ENCODE data around the gene TNFRSF19. TPM values are rescaled to one million over a fixed set of nuclear protein-coding genes. Genes with fewer than 3 reads are reported as not detected.

Gene TNFRSF19
- total RNA-seq, 4 donors from 2014 or later: 0.51 to 1.5 (median 1.0) TPM

DNA sequence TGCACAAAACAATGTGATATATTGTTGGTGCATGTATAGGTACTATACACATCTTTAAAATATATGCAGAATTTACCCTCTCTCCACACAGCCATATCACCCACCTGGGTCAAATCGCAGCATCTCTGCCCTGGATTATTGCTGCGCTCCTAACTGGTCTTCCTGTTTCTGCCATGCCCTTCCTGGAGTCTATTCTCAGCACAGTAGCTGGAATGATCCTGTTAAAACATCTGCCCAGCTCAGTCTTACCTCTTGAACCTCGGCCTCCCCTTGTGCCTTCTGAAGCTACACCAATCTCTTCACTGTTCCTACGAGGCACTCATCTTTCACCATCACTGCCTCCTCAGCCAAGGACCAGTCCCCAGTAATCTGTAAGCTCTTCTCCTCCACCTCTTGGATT is 25.5 kb upstream of the TNFRSF19 start:
- Histone ChIP-seq H3K4me3 (no peak overlapping the region), H3K4me1 (peaks cover 4 to 9% of the 10 kb centered on the region in 2 donors), H3K9me3 (no peaks in the 10 kb centered on the region), H3K27me3 (no peaks in the 10 kb centered on the region), H3K27ac (no peak overlapping the region), H3K36me3 (no peaks in the 10 kb centered on the region)
- ATAC-seq (no peak), DNase-seq (no peak)
- TF ChIP-seq, protein P1, sequence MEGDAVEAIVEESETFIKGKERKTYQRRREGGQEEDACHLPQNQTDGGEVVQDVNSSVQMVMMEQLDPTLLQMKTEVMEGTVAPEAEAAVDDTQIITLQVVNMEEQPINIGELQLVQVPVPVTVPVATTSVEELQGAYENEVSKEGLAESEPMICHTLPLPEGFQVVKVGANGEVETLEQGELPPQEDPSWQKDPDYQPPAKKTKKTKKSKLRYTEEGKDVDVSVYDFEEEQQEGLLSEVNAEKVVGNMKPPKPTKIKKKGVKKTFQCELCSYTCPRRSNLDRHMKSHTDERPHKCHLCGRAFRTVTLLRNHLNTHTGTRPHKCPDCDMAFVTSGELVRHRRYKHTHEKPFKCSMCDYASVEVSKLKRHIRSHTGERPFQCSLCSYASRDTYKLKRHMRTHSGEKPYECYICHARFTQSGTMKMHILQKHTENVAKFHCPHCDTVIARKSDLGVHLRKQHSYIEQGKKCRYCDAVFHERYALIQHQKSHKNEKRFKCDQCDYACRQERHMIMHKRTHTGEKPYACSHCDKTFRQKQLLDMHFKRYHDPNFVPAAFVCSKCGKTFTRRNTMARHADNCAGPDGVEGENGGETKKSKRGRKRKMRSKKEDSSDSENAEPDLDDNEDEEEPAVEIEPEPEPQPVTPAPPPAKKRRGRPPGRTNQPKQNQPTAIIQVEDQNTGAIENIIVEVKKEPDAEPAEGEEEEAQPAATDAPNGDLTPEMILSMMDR (IDR thresholded peaks at IDR 0.05 in 4 of 5, conservative IDR thresholded peaks at IDR 0.05 in 1 of 5): no peak
- no peak for TF ChIP-seq POLR2A (IDR thresholded peaks at IDR 0.05)
- in situ Hi-C loops (cut with MboI; ENCODE audit: low sequenced_read_pairs in 4 of 4): no loop called here
- intact Hi-C loops (cut with DNase I; ENCODE audit: low total_unique reads): no loop called here

GRCh38 chr13:23547000-23547590 is 23.1 kb upstream of the TNFRSF19 start:
- TF ChIP-seq POLR2A (IDR thresholded peaks at IDR 0.05): no peak
- TF ChIP-seq, protein P1 (IDR thresholded peaks at IDR 0.05 in 4 of 5, conservative IDR thresholded peaks at IDR 0.05 in 1 of 5): no peak
- intact Hi-C loops (cut with DNase I; ENCODE audit: low total_unique reads): no loop called here

DNA sequence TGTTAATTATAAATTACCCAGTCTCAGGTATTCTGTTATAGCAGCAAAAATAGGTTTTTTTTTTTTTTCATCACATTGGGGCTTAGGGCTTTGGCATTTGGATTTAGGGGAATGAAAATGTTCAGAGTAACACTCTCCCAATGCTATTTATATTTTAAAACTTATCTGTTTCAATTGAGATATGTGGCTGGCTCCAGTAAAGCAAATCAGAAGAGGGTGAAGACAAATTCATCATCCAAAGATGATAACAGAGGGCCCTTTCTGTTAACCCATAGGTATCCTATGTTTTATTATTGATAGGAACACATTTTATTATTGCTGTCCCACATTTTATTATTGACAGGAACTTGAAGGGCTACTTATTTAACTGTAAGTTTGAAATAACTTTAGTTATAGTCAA is 20.5 kb upstream of the TNFRSF19 start:
- TF ChIP-seq POLR2A (IDR thresholded peaks at IDR 0.05): no peak
- TF ChIP-seq, protein P1 (IDR thresholded peaks at IDR 0.05 in 4 of 5, conservative IDR thresholded peaks at IDR 0.05 in 1 of 5): no peak
- H3K27me3 ChIP-seq: no peaks in the 10 kb centered on the region
- H3K36me3 ChIP-seq: no peaks in the 10 kb centered on the region
- no peaks in the 10 kb centered on the region for H3K9me3 ChIP-seq
- peaks cover 4 to 9% of the 10 kb centered on the region in 2 donors for H3K4me1 ChIP-seq
- no peak overlapping the region for H3K27ac ChIP-seq
- ATAC-seq (no peak), DNase-seq (no peak)
- intact Hi-C loops (cut with DNase I; ENCODE audit: low total_unique reads) (no loop called here), in situ Hi-C loops (cut with MboI; ENCODE audit: low sequenced_read_pairs in 4 of 4) (no loop called here)
- H3K4me3 ChIP-seq: no peak overlapping the region

More at GRCh38 chr13:23547000-23547590, 23.1 kb upstream of the TNFRSF19 start:
- peak in 1 of 2 donors; percentile 45 for DNase-seq
- Histone ChIP-seq H3K27me3 (no peaks in the 10 kb centered on the region), H3K9me3 (no peaks in the 10 kb centered on the region), H3K4me3 (peak overlapping the region; percentile 54 to 67 (median 60)), H3K36me3 (no peaks in the 10 kb centered on the region), H3K4me1 (peaks cover 4 to 9% of the 10 kb centered on the region in 2 donors), H3K27ac (peak overlapping the region; percentile 54 to 70 (median 64))
- in situ Hi-C loops (cut with MboI; ENCODE audit: low sequenced_read_pairs in 4 of 4): no loop called here
- peak; percentile 66 to 83 for ATAC-seq

DNA sequence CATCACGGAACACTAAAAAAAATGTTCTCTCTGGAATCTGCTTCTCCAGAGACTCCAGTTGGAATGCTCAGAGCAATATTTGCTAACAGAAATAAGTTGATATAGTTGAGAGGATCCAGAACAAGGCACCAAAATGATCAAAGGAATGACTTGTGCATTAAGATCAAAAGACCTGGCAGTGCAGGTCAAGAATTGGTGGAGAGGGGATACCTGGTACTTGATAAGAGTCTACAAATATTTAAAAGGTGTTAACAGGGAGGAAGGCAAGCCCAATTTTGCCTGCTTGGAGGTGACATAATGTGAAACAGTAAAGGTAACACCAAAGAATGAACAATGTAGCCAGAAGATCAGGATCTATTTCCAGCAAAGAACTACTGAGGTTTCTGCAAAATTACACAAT is 20.0 kb upstream of the TNFRSF19 start:
- in situ Hi-C loops (cut with MboI; ENCODE audit: low sequenced_read_pairs in 4 of 4) (no loop called here), intact Hi-C loops (cut with DNase I; ENCODE audit: low total_unique reads) (no loop called here)
- no peak for ATAC-seq
- no peak for DNase-seq
- Histone ChIP-seq H3K4me1 (peaks cover 4 to 9% of the 10 kb centered on the region in 2 donors), H3K36me3 (no peaks in the 10 kb centered on the region), H3K9me3 (no peaks in the 10 kb centered on the region), H3K4me3 (no peak overlapping the region), H3K27me3 (no peaks in the 10 kb centered on the region), H3K27ac (no peak overlapping the region)
- TF ChIP-seq, protein P1 (IDR thresholded peaks at IDR 0.05 in 4 of 5, conservative IDR thresholded peaks at IDR 0.05 in 1 of 5): no peak
- TF ChIP-seq POLR2A (IDR thresholded peaks at IDR 0.05): no peak
